ENCODE results near the gene KCNC3.

Gene KCNC3

DNA sequence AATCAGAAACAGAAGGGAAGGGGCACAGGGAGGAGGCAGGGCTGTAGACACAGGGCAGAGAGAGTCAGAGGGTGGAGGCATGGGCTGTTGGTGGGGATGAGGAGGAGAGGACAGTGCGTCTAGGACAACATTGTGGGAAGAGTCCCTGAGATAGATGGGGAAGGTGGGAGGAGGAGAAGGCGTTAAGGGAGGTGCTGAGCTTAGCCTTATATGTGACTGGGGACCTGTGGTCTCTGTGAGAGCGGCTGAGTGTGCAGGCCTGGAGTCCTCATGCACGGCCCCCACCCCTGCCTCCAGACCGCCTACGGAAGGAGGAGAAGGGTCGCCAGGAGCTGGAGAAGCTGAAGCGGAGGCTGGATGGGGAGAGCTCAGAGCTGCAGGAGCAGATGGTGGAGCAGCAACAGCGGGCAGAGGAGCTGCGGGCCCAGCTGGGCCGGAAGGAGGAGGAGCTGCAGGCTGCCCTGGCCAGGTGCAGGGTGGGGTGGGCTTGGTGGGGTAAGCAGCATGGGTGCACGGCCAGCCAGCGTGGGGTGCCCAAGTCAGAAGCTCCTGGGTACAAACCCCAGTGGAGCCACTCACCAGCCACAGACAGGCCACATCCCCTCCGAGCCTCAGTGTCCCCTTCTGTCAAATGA is 56.8 kb downstream of the KCNC3 start:
- no peak for DNase-seq

DNA sequence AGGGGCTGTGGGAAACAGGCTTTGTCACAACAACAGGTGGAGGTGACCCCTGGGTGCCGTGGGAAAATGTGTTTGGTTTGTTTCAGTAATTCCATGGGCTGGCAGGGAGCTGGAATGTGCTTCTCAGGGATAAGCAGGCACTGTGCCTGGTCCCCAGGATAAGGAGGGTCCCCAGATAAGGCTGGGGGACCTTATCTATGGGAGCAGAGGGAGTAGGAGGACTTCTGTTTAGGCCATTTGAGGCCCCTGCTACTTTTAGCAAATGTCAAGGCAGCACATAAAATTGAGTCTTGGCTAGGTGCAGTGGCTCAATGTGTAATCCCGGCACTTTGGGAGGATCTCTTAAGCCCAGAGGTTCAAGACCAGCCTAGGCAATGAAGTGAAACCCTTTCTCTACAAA is 59.5 kb downstream of the KCNC3 start:
- no peak for DNase-seq

DNA sequence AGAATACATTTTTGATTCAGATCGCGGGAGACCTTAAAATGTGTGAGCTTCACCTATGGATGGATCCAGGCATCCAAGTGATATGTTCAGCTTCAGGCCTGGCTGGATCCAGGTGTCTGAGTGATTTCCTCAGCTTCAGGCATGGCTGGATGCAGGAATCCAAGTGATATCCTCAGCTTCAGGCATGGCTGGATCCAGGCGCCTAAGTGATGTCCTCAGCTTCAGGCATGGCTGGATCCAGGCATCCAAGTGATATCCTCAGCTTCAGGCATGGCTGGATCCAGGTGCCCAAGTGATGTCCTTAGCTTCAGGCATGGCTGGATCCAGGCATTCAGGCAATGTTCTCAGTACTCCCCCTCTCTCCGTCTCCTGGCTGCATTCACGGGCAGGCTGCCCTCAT is 60.7 kb downstream of the KCNC3 start:
- no peak for DNase-seq

DNA sequence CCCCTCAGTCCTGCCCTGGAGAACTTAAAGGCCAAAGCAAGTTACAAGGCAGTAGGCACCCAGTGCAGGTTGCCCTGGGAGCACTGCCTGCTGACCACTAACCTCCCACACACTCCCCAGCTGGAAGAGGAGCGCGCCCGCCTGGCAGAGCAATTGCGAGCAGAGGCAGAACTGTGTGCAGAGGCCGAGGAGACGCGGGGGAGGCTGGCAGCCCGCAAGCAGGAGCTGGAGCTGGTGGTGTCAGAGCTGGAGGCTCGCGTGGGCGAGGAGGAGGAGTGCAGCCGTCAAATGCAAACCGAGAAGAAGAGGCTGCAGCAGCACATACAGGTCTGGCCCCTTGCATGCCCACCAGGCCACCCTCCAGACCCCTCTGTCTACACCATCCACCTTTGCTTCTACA is 61.1 kb downstream of the KCNC3 start:
- no peak for DNase-seq

DNA sequence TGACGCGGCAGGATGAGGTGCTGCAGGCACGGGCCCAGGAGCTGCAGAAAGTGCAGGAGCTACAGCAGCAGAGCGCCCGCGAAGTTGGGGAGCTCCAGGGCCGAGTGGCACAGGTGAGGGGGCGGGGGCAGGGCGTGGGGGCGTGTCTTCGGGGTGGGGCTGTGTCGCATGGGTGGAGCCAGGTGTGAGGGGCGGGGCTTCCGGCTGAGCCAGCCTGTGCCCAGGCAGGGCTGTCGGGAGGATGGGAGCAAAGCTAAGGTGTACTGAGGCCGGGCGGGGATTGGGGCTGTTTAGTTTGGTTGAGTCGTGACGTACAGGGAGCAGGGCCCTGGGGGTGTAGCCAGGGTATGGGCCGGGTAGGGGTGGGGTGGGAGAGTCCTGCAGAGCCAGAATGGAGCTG is 62.3 kb downstream of the KCNC3 start:
- peak; percentile 79 for DNase-seq

DNA sequence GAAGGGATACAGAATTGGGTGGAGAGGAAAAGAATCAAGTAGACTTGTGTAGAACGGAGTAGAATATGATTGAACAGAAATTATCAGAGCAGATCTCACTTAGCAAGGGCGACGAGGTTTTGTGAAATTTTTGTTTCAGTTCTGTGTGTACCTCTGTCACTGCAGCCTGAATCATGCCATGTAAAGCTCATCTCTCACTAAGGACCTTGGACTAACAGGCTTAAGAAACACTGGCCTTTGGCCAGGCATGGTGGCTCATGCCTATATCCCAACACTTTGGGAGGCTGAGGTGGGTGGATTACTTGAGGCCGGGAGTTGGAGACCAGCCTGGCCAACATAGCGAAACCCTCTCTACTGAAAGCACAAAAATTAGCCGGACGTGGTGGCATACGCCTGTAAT is 63.1 kb downstream of the KCNC3 start:
- no peak for DNase-seq

DNA sequence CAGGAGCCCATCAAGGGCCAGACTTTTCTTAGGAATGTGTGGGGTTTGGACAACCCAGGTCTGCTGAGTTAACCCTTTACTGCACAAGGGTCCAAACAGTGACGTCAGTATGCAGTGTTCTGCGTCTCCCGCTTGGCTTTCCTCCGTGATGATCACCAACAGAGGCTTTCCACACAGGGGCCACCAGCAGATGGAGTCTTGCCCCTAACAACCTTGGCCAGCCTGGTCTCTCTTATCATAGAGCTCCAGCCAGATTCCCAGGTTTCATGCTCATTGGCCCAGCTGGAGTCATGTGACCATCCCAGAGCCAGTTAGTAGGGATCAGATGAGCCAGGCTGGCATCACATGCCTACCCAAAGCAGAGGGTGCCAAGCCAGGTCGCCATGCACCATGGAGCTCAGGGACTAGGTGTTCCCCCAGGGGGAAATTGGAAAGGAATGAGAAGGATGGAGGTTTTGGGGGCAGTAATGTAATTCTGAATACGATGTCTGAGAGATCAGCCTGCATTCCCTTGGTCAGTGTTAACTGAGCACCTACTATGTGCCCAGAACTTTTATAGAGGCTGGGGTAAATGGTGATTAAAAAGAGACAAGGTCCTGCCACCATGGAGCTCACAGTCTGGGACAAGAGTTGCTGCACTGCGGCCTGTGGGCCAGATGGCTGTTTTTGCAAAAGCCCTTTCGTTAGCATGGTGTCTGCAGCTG is 64.5 kb downstream of the KCNC3 start:
- DNase-seq: no peak

DNA sequence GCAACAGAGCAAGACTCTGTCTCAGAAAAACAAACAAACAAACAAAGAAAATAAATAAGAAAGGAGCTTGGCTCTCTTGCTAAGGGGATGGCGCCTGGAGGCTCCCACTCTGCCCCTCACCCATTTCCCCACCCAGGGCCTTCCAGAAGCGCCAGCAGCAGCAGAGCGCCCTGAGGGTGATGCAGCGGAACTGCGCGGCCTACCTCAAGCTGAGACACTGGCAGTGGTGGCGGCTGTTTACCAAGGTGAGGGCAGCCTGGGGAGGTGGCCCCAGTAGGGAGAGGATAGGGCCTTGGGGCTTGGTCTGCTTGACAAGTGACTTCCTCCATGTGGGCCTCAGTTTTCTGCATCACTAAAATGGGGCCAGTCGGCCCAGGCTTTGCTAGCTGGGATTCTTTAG is 66.0 kb downstream of the KCNC3 start:
- DNase-seq: no peak
